Caco-2 (cell line): Measurements from ENCODE around the gene FBXL20. TPM values are rescaled to one million over a fixed set of nuclear protein-coding genes. Genes with fewer than 3 reads are reported as not detected.
A peak's percentile ranks its signal among the peaks of the same experiment; 100 is the strongest.

Experiments used
- BruUV-seq: library from RNA; stranded (reverse); fragments of 400-500 nt; replicated peaks from 2 replicates; lab custom pipeline; 2021; lab: Mats Ljungman, UMichigan
- CTCF ChIA-PET: fragments of 300-600 bp; sonication (Branson Sonifier 250); formaldehyde crosslinking; loops from one replicate; lab custom pipeline; 2022; ENCODE audit warnings: antibody characterized with exemption; lab: Charles Lee
- POLR2A ChIA-PET: fragments of 300-600 bp; sonication (Branson Sonifier 250); formaldehyde crosslinking; loops from one replicate; lab custom pipeline; 2022; ENCODE audit warnings: antibody characterized with exemption; lab: Charles Lee
- DNase-seq, 2 experiments: peaks; one replicate each; pipeline versions ENCODE4 v3.0.0 to v3.0.0-alpha.2; 2020 to 2022
- H3K27me3 ChIP-seq: replicated peaks from 2 replicates; pipeline ENCODE4 v1.6.0; 2011; ENCODE audit warnings: low read length; ENCODE audit not compliant: control insufficient read depth, insufficient read depth
- H3K36me3 ChIP-seq: 2 replicates; pipeline ENCODE4 v1.5.1; 2011; ENCODE audit warnings: low read length; ENCODE audit not compliant: control insufficient read depth, insufficient read depth
- H3K4me1 ChIP-seq: fragments of 250-450 bp; sonication (Bioruptor Pico); 2 replicates; pipeline ENCODE4 v1.5.1; 2020; ENCODE audit warnings: mild to moderate bottlenecking
- H3K4me3 ChIP-seq: 2 replicates; pipeline ENCODE4 v1.5.1; 2011; ENCODE audit warnings: low read depth, mild to moderate bottlenecking, control low read depth, low read length
- H3K9me3 ChIP-seq: fragments of 250-450 bp; sonication (Bioruptor Pico); 2 replicates; pipeline ENCODE4 v1.5.1; 2020; ENCODE audit warnings: mild to moderate bottlenecking, moderate library complexity
- H3K27ac Mint-ChIP-seq: one replicate; pipeline ENCODE4 v1.8.0; 2022; ENCODE audit warnings: mixed read lengths; ENCODE audit not compliant: unreplicated experiment
- H3K27me3 Mint-ChIP-seq: one replicate; pipeline ENCODE4 v1.8.0; 2022; ENCODE audit warnings: mixed read lengths; ENCODE audit not compliant: insufficient read depth, unreplicated experiment
- H3K36me3 Mint-ChIP-seq: one replicate; pipeline ENCODE4 v1.8.0; 2022; ENCODE audit warnings: mild to moderate bottlenecking, mixed read lengths; ENCODE audit not compliant: insufficient read depth, unreplicated experiment
- H3K4me1 Mint-ChIP-seq: one replicate; pipeline ENCODE4 v1.8.0; 2022; ENCODE audit warnings: low read depth, mixed read lengths; ENCODE audit not compliant: unreplicated experiment
- H3K4me3 Mint-ChIP-seq: one replicate; pipeline ENCODE4 v1.8.0; 2022; ENCODE audit warnings: mild to moderate bottlenecking, moderate library complexity, mixed read lengths; ENCODE audit not compliant: unreplicated experiment
- H3K9me3 Mint-ChIP-seq: one replicate; pipeline ENCODE4 v1.8.0; 2022; ENCODE audit warnings: mixed read lengths; ENCODE audit not compliant: unreplicated experiment
- intact Hi-C: fragments of 100-400 bp; cut with micrococcal nuclease; formaldehyde crosslinking; loops from one replicate; pipeline ENCODE4 v1.10.0; 2022; ENCODE audit not compliant: unreplicated experiment
- total RNA-seq: library from RNA; stranded (reverse); gene quantifications from 2 replicates; pipeline ENCODE4 v1.2.3, GENCODE V29; 2022
- TF ChIP-seq, protein P1 (sequence below), 2 experiments: fragments of 200-600 bp in 1 of 2; IDR thresholded peaks; 1 replicate in 1 of 2; 2 replicates in 1 of 2; pipeline versions ENCODE4 v1.5.1 to v1.8.0; 2011 to 2022; ENCODE audit warnings: antibody characterized with exemption in 1 of 2, control low read depth in 1 of 2, inconsistent platforms in 1 of 2, low read depth in 1 of 2, low read length in 1 of 2, mild to moderate bottlenecking in 1 of 2, moderate library complexity in 1 of 2; ENCODE audit not compliant: insufficient read depth in 1 of 2, severe bottlenecking in 1 of 2, unreplicated experiment in 1 of 2

Gene FBXL20
- total RNA-seq, 1 experiment from 2014 or later: 12.6 TPM

DNA sequence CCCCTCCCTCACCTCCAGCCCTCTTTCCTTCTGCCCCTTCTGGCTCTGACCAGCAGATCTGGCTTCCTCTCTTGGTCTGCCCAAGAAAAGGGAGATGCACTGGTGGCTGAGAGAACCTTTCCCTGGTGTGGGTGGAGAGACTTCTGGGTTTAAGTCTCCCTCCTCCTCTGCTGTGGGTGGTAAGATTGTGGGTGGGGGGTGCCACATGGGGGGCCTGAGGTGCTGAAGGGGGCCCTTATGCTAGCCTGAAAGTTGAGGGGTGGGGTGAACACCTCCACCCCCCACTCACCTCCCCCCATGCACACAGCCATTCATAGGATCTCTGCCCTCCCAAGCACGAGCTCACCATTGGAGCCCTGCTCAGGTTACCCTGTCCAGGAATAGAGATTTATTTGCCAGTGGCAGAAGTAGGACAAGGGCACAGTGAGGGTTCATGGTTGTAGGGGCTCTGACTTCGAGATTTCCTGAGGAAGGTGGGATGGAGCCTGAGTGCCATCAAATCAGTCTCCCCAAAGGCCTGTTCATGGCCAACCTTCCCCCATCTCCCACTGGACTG lies 174.0 kb downstream of the FBXL20 start:
- DNase-seq: no peak
- H3K4me3 ChIP-seq: no peak overlapping the region
- intact Hi-C loops: no loop called here
- Mint-ChIP-seq H3K4me3 (no peak overlapping the region), H3K9me3 (no peaks in the 10 kb centered on the region), H3K4me1 (no peaks in the 10 kb centered on the region), H3K36me3 (no peaks in the 10 kb centered on the region), H3K27ac (no peak overlapping the region), H3K27me3 (peaks cover 13% of the 10 kb centered on the region)
- no peaks in the 10 kb centered on the region for H3K9me3 ChIP-seq
- no TSS peak for BruUV-seq
- H3K27me3 ChIP-seq: peaks cover 2% of the 10 kb centered on the region
- no peaks in the 10 kb centered on the region for H3K4me1 ChIP-seq
- ChIA-PET CTCF (no interaction called here), POLR2A (no interaction called here)
- H3K36me3 ChIP-seq: no peaks in the 10 kb centered on the region
- TF ChIP-seq, protein P1, sequence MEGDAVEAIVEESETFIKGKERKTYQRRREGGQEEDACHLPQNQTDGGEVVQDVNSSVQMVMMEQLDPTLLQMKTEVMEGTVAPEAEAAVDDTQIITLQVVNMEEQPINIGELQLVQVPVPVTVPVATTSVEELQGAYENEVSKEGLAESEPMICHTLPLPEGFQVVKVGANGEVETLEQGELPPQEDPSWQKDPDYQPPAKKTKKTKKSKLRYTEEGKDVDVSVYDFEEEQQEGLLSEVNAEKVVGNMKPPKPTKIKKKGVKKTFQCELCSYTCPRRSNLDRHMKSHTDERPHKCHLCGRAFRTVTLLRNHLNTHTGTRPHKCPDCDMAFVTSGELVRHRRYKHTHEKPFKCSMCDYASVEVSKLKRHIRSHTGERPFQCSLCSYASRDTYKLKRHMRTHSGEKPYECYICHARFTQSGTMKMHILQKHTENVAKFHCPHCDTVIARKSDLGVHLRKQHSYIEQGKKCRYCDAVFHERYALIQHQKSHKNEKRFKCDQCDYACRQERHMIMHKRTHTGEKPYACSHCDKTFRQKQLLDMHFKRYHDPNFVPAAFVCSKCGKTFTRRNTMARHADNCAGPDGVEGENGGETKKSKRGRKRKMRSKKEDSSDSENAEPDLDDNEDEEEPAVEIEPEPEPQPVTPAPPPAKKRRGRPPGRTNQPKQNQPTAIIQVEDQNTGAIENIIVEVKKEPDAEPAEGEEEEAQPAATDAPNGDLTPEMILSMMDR (IDR thresholded peaks at IDR 0.05; ENCODE audit: insufficient read depth in 1 of 2, low read depth in 1 of 2, low read length in 1 of 2, severe bottlenecking in 1 of 2, unreplicated experiment in 1 of 2): no peak

DNA sequence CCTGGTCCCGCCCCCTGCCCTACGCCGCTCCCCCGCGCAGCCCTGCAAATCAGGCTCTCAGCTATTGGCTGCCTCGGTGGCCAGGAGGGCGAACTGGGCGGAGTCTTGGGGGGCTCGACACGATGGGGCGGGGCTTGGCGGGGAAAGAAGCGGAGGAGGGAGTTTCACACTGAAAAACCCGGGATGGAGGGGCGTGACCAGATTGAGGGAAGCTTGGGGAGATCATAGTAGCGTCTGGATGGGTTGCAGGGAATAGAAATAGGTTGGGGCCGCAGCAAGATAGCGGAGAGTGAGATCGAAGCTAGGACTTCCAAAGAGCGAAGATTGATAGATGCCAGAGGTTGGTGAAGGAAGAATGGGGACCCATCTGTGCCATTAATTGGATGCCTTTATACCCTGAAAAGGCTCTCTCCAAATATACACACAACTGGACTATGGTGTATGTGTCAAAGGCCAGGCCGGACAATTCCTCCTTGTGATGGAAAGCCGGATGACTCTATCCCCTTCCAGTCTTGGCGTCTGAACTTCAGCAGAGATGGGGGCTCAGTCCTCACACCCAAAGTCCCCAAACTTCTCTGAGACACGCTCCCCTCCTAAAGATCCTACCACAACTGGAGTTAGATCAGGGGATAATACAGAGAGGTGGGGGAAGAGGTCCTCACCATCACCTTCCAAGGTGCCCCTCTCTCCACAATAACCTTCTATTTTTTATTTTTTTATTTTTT lies 175.3 kb downstream of the FBXL20 start:
- no peak overlapping the region for H3K27ac Mint-ChIP-seq
- Histone ChIP-seq H3K27me3 (peaks cover 2% of the 10 kb centered on the region), H3K4me3 (peak overlapping the region; percentile 26), H3K9me3 (no peaks in the 10 kb centered on the region), H3K36me3 (no peaks in the 10 kb centered on the region), H3K4me1 (no peaks in the 10 kb centered on the region)
- H3K9me3 Mint-ChIP-seq: no peaks in the 10 kb centered on the region
- intact Hi-C loops: no loop called here
- no TSS peak for BruUV-seq
- peaks cover 10% of the 10 kb centered on the region for H3K27me3 Mint-ChIP-seq
- H3K4me1 Mint-ChIP-seq: no peaks in the 10 kb centered on the region
- no peaks in the 10 kb centered on the region for H3K36me3 Mint-ChIP-seq
- peak; percentile 78 to 83 for DNase-seq
- H3K4me3 Mint-ChIP-seq: peak overlapping the region; percentile 74
- POLR2A ChIA-PET: no interaction called here
- TF ChIP-seq, protein P1 (IDR thresholded peaks at IDR 0.05; ENCODE audit: insufficient read depth in 1 of 2, low read depth in 1 of 2, low read length in 1 of 2, severe bottlenecking in 1 of 2, unreplicated experiment in 1 of 2): no peak
- CTCF ChIA-PET: interaction anchor here (0.6 to 1.2 kb wide), 10 partner anchors 10 to 875 kb away, joined by 3 to 8 read pairs (median 5); partner anchors contain the start of gene SOCS7

DNA sequence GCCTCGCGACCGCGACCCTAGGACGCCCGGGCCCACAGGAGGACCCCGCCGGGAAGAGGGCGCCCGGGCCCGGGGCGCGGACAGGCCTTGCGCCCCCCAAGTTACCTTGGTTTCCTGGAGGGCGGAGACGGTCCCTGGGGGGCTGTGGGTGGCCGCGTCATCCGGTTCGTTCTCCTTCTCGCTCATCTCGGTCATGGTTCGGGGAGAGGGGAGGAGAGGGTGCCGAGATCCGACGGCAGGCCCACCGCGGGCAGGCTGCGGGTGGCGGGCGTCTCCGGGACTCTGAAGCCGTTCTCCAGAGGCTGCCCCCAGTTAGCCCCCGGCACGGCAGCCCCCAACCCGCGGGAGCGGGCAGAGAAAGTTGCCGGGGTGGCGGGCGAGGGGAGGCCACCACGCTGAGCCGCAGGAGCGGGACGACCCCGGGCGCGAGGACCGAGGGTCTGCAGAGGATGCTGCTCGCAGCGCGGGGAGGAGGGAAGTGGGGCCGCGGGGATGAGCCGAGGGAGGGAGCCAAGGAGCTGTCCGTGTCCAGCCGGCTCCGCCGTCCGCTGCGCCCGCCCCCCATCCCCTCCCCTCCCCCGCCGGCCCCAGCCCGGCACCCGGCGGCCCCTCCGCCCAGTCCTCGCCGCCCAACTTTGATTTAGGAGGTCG lies 176.0 kb downstream of the FBXL20 start, which contains the start of gene STAC2:
TSS of gene STAC2 (minus strand) at position 638 of the 651 bp plus-strand sequence. CDS start at position 195, 443 bp downstream.
- CTCF ChIA-PET: interaction anchor here (0.6 to 1.2 kb wide), 8 partner anchors 10 to 195 kb away, joined by 3 to 8 read pairs (median 5); no protein-coding TSS in a partner anchor
- H3K27ac Mint-ChIP-seq: no peak within 1 kb of the TSS
- H3K4me3 Mint-ChIP-seq: peak within 1 kb of the TSS; percentile 74
- no TSS peak for BruUV-seq
- peaks cover 10% of the 10 kb centered on the region for H3K27me3 Mint-ChIP-seq
- H3K9me3 Mint-ChIP-seq: no peaks in the 10 kb centered on the region
- intact Hi-C loops: no loop called here
- TF ChIP-seq, protein P1 (IDR thresholded peaks at IDR 0.05; ENCODE audit: insufficient read depth in 1 of 2, low read depth in 1 of 2, low read length in 1 of 2, severe bottlenecking in 1 of 2, unreplicated experiment in 1 of 2): no peak
- H3K36me3 Mint-ChIP-seq: no peaks in the 10 kb centered on the region
- H3K4me1 Mint-ChIP-seq: no peaks in the 10 kb centered on the region
- no peak for DNase-seq
- peaks cover 2% of the 10 kb centered on the region for H3K27me3 ChIP-seq
- no peaks in the 10 kb centered on the region for H3K9me3 ChIP-seq
- peak within 1 kb of the TSS; percentile 26 for H3K4me3 ChIP-seq
- no peaks in the 10 kb centered on the region for H3K4me1 ChIP-seq
- no peaks in the 10 kb centered on the region for H3K36me3 ChIP-seq
- POLR2A ChIA-PET: no interaction called here
